HL-60 (cell line): ENCODE results near the gene GKN1.

Experiments
- CTCF ChIP-seq: IDR thresholded peaks from one replicate; pipeline ENCODE4 v1.5.1; 2011; ENCODE audit warnings: low read length, control low read depth, inconsistent platforms; ENCODE audit not compliant: insufficient read depth
- GABPA ChIP-seq: IDR thresholded peaks from 2 replicates; pipeline ENCODE4 v1.6.1; 2012; ENCODE audit warnings: low read depth
- POLR2AphosphoS5 ChIP-seq: IDR thresholded peaks from 2 replicates; pipeline ENCODE4 v1.6.1; 2012; ENCODE audit warnings: low read depth
- REST ChIP-seq: IDR thresholded peaks from 2 replicates; pipeline ENCODE4 v1.6.1; 2012; ENCODE audit warnings: low read depth; ENCODE audit not compliant: insufficient replicate concordance

GRCh38 chr2:69011611-69012157, 37.2 kb downstream of the GKN1 start:
- TF ChIP-seq POLR2AphosphoS5: no peak
- no peak for TF ChIP-seq CTCF
- no peak for TF ChIP-seq REST
- TF ChIP-seq GABPA: no peak
